GM12878 (cell line): ENCODE data around the gene PPT2. TPM values are rescaled to one million over a fixed set of nuclear protein-coding genes. Genes with fewer than 3 reads are reported as not detected.

Experiments used
- ATAC-seq: fragments of 200-7000 bp; cut with Tn5 transposase; 3 replicates; pipeline ENCODE4 v1.9.1; 2020; ENCODE audit warnings: mild to moderate bottlenecking, moderate library complexity
- BruUV-seq: library from RNA; stranded (reverse); fragments of 400-500 nt; replicated peaks from 2 replicates; lab custom pipeline; 2021; lab: Mats Ljungman, UMichigan
- CTCF ChIA-PET: fragments of 300-600 bp; sonication (Branson Sonifier 250); formaldehyde crosslinking; extraction: SDS; loops from one replicate; lab custom pipeline; 2021; ENCODE audit warnings: inconsistent platforms; lab: Yijun Ruan, JAX
- POLR2A ChIA-PET: fragments of 350-600 bp; formaldehyde crosslinking; extraction: SDS; loops from one replicate; lab custom pipeline; 2021; ENCODE audit warnings: inconsistent platforms; lab: Charles Lee
- RAD21 ChIA-PET: fragments of 300-600 bp; sonication (Branson Sonifier 250); formaldehyde crosslinking; loops from one replicate; lab custom pipeline; 2023; ENCODE audit warnings: antibody characterized with exemption; ENCODE audit not compliant: unreplicated experiment; lab: Charles Lee
- SMC1A ChIA-PET: fragments of 300-600 bp; sonication (Branson Sonifier 250); formaldehyde crosslinking; loops from one replicate; lab custom pipeline; 2023; ENCODE audit not compliant: unreplicated experiment, uncharacterized antibody; lab: Charles Lee
- DNase-seq: peaks from one replicate; pipeline ENCODE4 v3.0.0-alpha.2; 2011; ENCODE audit warnings: low read depth, low spot score
- FAIRE-seq: peaks from 3 replicates; lab custom pipeline; 2011; peaks lifted over from hg19 to GRCh38; lab: Jason Lieb, UNC
- H2AFZ ChIP-seq: 2 replicates; pipeline ENCODE4 v1.6.0; 2011; ENCODE audit warnings: low read depth, low read length, control low read depth; ENCODE audit not compliant: control insufficient read depth
- H3K27ac ChIP-seq: 2 replicates; pipeline ENCODE4 v1.5.1; 2011; ENCODE audit warnings: control low read depth; ENCODE audit not compliant: control insufficient read depth, insufficient read depth
- H3K27me3 ChIP-seq, 2 experiments: replicated peaks in 1 of 2; 2 replicates each; pipeline versions ENCODE4 v1.6.0 to v1.6.1; 2011; ENCODE audit warnings: low read length in 1 of 2; ENCODE audit not compliant: control insufficient read depth in 2 of 2, insufficient read depth in 2 of 2
- H3K36me3 ChIP-seq, 2 experiments: 2 replicates each; pipeline ENCODE4 v1.5.1; 2011; ENCODE audit warnings: low read length in 1 of 2; ENCODE audit not compliant: control insufficient read depth in 2 of 2, insufficient read depth in 2 of 2
- H3K4me1 ChIP-seq: 2 replicates; pipeline ENCODE4 v1.6.1; 2011; ENCODE audit warnings: mild to moderate bottlenecking, low read length, moderate library complexity, mixed read lengths; ENCODE audit not compliant: control insufficient read depth, insufficient read depth
- H3K4me2 ChIP-seq: 2 replicates; pipeline ENCODE4 v1.6.0; 2011; ENCODE audit warnings: control low read depth; ENCODE audit not compliant: control insufficient read depth, insufficient read depth
- H3K4me3 ChIP-seq: fragments of 200-600 bp; sonication (generic); 2 replicates; pipeline ENCODE4 v1.5.1; 2016
- H3K79me2 ChIP-seq: 2 replicates; pipeline ENCODE4 v1.6.0; 2011; ENCODE audit warnings: low read length; ENCODE audit not compliant: control insufficient read depth, insufficient read depth
- H3K9ac ChIP-seq: 2 replicates; pipeline ENCODE4 v1.8.0; 2011; ENCODE audit warnings: low read length, control low read depth, mixed read lengths; ENCODE audit not compliant: control insufficient read depth, insufficient read depth
- H3K9me3 ChIP-seq: replicated peaks from 3 replicates; pipeline ENCODE4 v1.5.1; 2011; ENCODE audit warnings: mild to moderate bottlenecking, low read length; ENCODE audit not compliant: control insufficient read depth, insufficient read depth
- H4K20me1 ChIP-seq: 2 replicates; pipeline ENCODE4 v1.6.0; 2011; ENCODE audit not compliant: control insufficient read depth, insufficient read depth
- CTCF ChIP-seq, 3 experiments: IDR thresholded peaks in 2 of 3; conservative IDR thresholded peaks in 1 of 3; 2 replicates each; pipeline ENCODE4 v1.5.1; 2011; ENCODE audit warnings: low read depth in 3 of 3, low read length in 3 of 3, mild to moderate bottlenecking in 3 of 3, control low read depth in 2 of 3, moderate library complexity in 2 of 3, inconsistent platforms in 1 of 3, mixed read lengths in 1 of 3; ENCODE audit not compliant: control insufficient read depth in 2 of 3, insufficient read depth in 1 of 3; ENCODE audit errors: extremely low read depth in 1 of 3
- IRF3 ChIP-seq: fragments of 450-650 bp; IDR thresholded peaks from 2 replicates; pipeline ENCODE4 v1.6.1; 2014; ENCODE audit warnings: mild to moderate bottlenecking
- RAD21 ChIP-seq: IDR thresholded peaks from 2 replicates; pipeline ENCODE4 v1.6.1; 2011; ENCODE audit warnings: mild to moderate bottlenecking, low read depth, low read length, moderate library complexity; ENCODE audit not compliant: insufficient read depth
- SMARCA5 ChIP-seq: fragments of 450-650 bp; IDR thresholded peaks from 2 replicates; pipeline ENCODE4 v1.6.1; 2017; ENCODE audit warnings: mild to moderate bottlenecking
- SMC3 ChIP-seq: IDR thresholded peaks from 2 replicates; pipeline ENCODE4 v1.6.1; 2011; ENCODE audit warnings: low read length, improper control_type of control experiment, borderline replicate concordance
- YY1 ChIP-seq: IDR thresholded peaks from 2 replicates; pipeline ENCODE4 v1.6.1; 2011; ENCODE audit warnings: low read depth, mild to moderate bottlenecking, low read length
- ZNF622 ChIP-seq: fragments of 450-650 bp; IDR thresholded peaks from 2 replicates; pipeline ENCODE4 v1.6.1; 2017; ENCODE audit warnings: mild to moderate bottlenecking, inconsistent platforms
- WGBS: methylation state at CpG from one replicate; pipeline ENCODE4 v1.1.6; 2016; ENCODE audit warnings: low lambda C conversion rate; ENCODE audit not compliant: insufficient replicate concordance, insufficient coverage; ENCODE audit errors: missing lambda C conversion rate; 5-methylcytosine and 5-hydroxymethylcytosine counted together
- in situ Hi-C: fragments of 300-500 bp; cut with MboI; formaldehyde crosslinking; loops from 9 replicates; pipeline ENCODE4 v1.14.3; 2018; ENCODE audit warnings: mixed read lengths
- intact Hi-C: fragments of 100-400 bp; cut with micrococcal nuclease; formaldehyde crosslinking; loops from one replicate; pipeline ENCODE4 v1.14.2; 2022; ENCODE audit not compliant: unreplicated experiment
- polyA plus RNA-seq, 11 experiments: library from polyadenylated mRNA; depleted of rRNA in 4 of 11; unstranded in 6 of 11; stranded (reverse) in 5 of 11; fragments of >200 nt; fragmentation: Nextera tagmentation in 4 of 11; fragmentation: Illumina TruSeq in 1 of 11; extraction: Ambion mirVana in 4 of 11; extraction: Trizol in 1 of 11; gene quantifications; 1 replicate in 1 of 11; 2 replicates in 10 of 11; pipeline versions ENCODE4 v1.2.1 to v1.2.3, GENCODE V29; 2011 to 2016; ENCODE audit warnings: inconsistent platforms in 2 of 11, missing spikeins in 2 of 11, low read depth in 1 of 11
- total RNA-seq, 4 experiments: library from RNA; depleted of rRNA in 3 of 4; stranded (reverse); fragments of >200 nt in 3 of 4; fragmentation: Illumina TruSeq in 1 of 4; extraction: Trizol in 1 of 4; gene quantifications; 2 replicates each; pipeline versions ENCODE4 v1.2.1 to v1.2.3, GENCODE V29; 2013 to 2021

PPT2 gene
- total and polyA plus RNA-seq, 10 of the 15 experiments (the other 5 are each of a cell fraction or from before 2014, with no cell fraction given), result 1.3 to 25.5 (median 5.5) TPM

- WGBS, result 26% methylated on average over 17 of the region's 17 CpGs
- TF ChIP-seq IRF3 (no peak), SMC3 (peak; percentile 81), SMARCA5 (peak; percentile 76; the same call in 1 of the 2 replicates), CTCF (IDR thresholded peaks at IDR 0.05 in 2 of 3, conservative IDR thresholded peaks at IDR 0.05 in 1 of 3; ENCODE audit: control insufficient read depth in 2 of 3, extremely low read depth in 1 of 3, insufficient read depth in 1 of 3, low read depth in 3 of 3, low read length in 3 of 3) (peak; percentile 93 to 96 (median 95)), YY1 (0 out of 2 replicates have a peak, but pooled peaks have one; percentile 53), RAD21 (peak; percentile 73), ZNF622 (no peak)
- H3K27me3 ChIP-seq, result no peaks in the 10 kb centered on the region
- peak; percentile 24 for DNase-seq
- ChIA-PET POLR2A (interaction anchor here (1.0 to 1.3 kb wide), 3 partner anchors 58 to 77 kb away, joined by 3 to 5 read pairs (median 3); partner anchors contain the start of gene GPSM3), RAD21 (interaction anchor here (0.7 to 1.8 kb wide), 4 partner anchors 9 to 79 kb away, joined by 3 to 6 read pairs (median 4); partner anchors contain the start of gene ATF6B), SMC1A (interaction anchor here (0.6 to 1.8 kb wide), 6 partner anchors 9 to 667 kb away, joined by 3 to 8 read pairs (median 3); partner anchors contain the start of genes ATF6B and EGFL8), CTCF (interaction anchor here (0.6 to 3.3 kb wide), 19 partner anchors 9 to 667 kb away, joined by 3 to 48 read pairs (median 4); partner anchors contain the start of genes AGPAT1, ATF6B, C2 and FKBPL)
- H3K4me3 ChIP-seq, result no peak overlapping the region
- H3K79me2 ChIP-seq, result no peaks in the 10 kb centered on the region
- H3K27ac ChIP-seq, result no peak overlapping the region
- in situ Hi-C loops, result no loop called here
- FAIRE-seq, result peak; percentile 84
- BruUV-seq, result no TSS peak
- no peaks in the 10 kb centered on the region; the same call in 1 of the 2 replicates for H4K20me1 ChIP-seq
- peak; percentile 99 for ATAC-seq
- H3K9me3 ChIP-seq, result no peaks in the 10 kb centered on the region
- H3K4me1 ChIP-seq, result no peaks in the 10 kb centered on the region
- H3K4me2 ChIP-seq, result no peak overlapping the region
- no peak overlapping the region for H3K9ac ChIP-seq
- H2AFZ ChIP-seq, result no peak overlapping the region
- intact Hi-C loops, result loop anchor here (1.0 to 10.0 kb wide), 5 partner anchors 36 to 666 kb away; partner anchors contain the start of genes AGPAT1 and PPT2
- H3K36me3 ChIP-seq, result peaks cover 11 to 27% of the 10 kb centered on the region in 2 experiments
Observed at GRCh38 chr6:32118782-32119628, 34.9 kb upstream of the PPT2 start.
